T-helper 9 cell (primary cell): ENCODE results near the gene TMEM11.
"Not testable (repeated sequence)": the region's sequence is repeated elsewhere in the genome, so short reads cannot be mapped to it uniquely, and the experiment has no call there.

ENCODE experiments used
- DNase-seq: peaks from one replicate; pipeline ENCODE4 v3.0.0-alpha.2; 2020

TMEM11 gene

DNA sequence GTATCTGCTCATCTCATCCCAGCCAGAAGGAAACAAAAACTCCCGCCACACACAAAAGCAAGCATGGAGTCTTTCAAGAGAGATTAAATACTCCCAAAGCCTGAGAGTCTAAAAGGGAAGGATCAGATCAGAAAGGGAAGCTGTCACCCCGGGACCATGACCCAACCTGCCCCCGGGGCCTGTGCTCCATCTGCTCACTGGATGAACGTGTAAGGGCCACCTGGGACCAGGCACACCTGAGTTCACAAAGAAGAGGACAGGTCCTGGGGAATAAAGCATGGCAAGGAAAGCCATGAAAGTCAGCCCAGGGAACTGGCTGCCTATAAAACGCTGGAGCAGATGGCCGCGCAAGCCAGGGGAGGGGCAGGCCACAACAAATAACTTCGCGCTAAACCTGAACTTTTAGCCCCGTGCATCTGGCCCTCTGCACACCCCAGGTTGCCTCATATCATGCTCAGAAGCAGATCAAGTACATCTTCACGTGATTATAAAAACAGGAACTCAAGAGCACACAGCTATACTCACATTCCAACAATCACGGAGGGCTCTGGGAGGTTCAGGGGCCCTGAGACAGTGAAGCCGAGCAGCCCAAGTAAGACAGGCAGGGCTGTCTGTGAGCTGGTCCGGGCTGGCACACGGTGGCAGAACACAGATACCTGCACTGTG lies 3.4 kb downstream of the TMEM11 start:
- no peak for DNase-seq

DNA sequence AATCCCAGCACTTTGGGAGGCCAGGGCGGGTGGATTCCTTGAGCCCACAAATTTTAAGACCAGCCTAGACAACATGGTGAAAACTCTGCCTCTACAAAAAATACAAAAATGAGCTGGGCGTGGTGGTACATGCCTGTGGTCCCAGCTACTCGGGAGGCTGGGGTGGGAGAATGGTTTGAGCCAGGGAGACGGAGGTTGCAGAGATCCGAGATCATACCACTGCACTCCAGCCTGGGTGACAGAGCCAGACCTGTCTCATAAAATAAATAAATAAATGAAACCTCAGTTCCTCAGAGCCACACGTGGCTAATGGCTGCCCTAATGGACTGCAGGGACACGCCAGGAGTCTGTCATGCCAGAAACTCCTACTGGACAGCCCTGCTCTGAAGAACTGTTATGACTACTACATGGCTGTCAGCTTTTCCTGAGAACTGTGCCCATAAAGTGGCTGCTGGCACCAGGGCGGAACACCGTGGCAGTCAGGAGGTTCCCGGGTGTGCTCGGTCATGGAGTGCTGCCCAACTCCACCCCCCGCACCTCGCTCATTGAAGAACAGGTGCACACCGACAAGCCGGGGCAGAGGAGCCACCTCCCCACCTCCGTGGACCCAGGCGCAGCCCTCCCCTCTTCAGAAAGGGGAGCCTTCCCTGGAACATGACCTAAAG lies 4.3 kb downstream of the TMEM11 start:
- DNase-seq, result no peak

DNA sequence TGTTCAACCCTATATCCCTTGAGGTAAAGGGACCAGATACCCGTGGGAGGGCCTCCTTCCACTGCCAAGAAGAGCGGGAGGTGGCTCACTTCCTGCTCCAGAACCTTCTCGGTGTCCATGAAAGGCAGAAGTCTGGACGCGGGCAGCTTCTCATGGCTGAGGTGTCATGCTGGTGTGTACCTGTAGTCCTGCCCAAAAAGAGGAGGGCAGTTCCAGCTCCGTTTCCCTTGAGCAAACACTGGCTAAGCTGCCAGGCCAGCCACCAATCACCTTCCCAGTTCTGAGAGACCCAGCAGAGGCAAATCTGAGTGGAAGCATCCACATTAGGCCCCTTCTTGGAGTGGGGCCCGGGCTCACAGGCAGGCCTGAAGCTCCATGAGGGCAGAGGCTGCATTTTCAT lies 5.6 kb downstream of the TMEM11 start:
- no peak for DNase-seq

DNA sequence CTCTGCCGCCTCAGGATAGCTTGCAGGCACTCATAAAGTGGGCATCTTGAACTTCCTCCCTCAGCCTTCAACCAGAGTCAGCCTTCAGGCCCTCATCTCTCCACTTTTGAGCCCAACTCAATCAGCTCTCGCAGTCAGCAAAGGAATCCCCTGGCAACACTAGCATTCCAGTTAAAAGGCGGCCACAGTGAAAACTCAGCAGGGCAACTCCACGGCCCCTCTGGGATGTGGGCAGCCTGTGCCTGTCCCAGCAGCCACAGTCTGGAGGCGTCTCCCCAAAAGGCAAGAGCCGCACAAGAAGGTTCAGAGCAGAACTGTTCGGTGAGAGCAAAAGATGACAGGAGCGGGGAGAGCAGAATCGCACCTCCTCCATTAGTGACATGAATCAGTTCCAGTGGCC lies 9.0 kb downstream of the TMEM11 start:
- no peak for DNase-seq

DNA sequence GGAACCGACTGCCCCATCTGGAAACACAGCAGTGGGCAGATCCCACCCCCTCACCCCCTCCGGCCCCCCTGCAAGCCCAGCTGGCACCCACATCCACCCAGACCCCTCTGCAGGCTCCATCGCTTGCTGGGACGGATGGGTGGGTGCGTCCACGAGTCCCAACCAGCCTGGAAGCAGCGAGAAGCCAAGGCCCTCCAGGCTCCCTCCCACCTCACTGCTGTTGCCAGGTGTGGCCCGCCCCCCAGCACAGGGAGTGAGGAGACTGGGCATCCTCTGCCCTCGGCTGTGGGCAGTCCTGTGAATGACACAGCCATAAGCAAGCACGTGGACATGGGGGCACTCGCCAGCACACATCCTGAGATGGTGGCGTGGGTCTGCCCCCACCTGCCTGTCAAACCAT lies 11.4 kb downstream of the TMEM11 start:
- DNase-seq, result no peak

DNA sequence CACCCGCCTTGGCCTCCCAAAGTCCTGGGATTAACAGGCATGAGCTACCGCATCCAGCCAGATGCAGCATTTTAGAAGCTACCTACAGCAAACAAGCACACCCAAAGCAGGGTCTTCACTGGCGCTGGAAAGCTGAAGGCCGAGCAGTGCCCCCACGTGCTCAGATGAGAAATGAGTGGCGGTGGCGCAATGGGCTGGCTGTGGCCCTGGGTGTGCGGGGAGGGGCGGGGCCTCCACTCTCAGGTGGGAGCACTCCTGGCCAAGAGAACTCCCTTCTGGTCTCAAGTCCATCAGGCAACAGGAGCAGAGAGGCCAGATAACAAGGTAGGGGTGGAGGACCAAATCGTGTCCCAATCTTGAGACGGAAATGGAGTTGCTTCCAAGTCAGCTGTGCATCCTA lies 12.1 kb downstream of the TMEM11 start:
- DNase-seq, result no peak

DNA sequence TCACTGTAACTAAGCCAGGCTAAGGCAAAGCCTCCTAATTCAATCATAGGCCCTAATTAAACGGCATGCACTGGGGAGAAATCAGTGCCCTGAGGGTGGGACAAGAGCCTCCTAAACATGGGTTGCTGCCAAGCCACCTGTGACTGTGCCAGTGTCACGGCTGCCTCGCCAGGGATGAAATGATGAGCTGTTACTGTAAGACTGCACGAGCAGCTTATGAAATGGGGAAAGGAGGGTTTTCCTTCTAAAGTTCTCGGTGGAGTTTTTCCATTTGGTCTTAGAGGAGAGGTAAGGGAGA lies 12.7 kb downstream of the TMEM11 start:
- no peak for DNase-seq

DNA sequence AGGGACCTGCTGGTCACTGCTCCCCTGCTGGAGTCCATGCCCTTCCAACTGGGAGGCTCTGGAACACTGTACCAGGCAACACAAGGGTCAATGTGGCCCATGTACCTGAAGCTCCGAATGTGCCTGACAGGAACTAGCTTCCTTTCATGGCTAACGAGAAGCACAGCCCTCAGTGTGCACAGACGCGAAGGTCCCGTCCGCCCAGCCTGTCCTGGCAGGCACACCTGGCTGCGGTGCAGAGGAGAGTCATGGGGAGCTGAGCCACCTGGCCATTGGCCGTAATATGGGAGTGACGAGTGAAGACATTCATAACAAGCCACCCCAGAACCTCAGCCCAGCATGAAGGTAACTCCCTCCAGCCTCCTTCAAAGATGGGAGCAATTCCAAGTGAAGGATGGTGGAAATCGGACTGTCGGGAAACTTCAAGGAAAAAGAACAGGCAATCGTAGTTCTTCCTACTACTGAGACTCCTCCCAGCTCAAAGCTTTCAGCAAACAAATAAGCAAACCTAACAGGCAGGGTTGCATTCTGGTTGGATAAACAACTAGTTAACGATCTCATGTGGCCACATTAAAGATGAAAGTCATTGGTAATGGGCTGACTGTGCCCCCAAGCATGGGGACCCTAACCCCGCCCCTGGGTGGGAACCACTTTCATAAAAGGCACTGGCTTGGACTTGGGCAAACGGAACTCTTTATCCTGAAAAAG lies 13.2 kb downstream of the TMEM11 start:
- DNase-seq, result no peak

DNA sequence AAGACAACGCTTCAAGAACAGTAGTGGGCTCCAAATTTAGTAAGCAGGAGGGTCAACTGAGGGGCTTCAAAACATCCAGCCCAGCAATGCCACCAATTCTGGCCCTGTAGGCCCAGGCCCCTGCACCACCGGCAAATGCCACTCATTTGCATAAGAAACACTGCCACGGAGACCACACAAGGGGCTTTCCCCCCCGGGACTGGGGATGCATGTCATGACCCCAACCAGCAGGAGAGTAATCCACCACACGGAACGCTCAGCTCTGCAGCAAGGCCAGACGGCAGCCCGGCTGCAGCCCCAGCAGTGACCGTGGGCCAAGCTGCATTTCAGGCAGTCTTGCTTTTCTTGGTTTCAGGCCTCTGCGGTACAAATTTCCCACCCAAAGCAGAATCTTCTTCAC lies 14.1 kb downstream of the TMEM11 start:
- DNase-seq, result no peak

DNA sequence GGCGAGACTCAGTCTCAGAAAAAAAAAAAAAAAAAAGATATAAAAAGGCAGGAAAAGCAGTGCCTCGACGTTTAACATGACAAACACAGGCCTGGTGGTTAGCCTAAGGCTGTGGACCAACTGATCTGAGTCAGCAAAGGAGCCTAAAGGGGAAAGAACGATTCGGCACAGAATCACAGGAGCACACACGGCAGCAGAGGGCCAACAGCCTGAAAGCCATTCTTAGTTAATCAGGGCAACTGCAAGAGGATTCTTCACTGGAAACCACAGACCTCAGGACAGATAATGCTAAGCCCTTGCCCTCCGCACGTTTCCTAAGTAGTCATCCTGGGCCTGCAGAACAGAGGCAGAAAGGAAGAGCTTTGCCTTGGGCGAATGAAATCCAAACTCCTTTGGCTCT lies 14.7 kb downstream of the TMEM11 start:
- no peak for DNase-seq

DNA sequence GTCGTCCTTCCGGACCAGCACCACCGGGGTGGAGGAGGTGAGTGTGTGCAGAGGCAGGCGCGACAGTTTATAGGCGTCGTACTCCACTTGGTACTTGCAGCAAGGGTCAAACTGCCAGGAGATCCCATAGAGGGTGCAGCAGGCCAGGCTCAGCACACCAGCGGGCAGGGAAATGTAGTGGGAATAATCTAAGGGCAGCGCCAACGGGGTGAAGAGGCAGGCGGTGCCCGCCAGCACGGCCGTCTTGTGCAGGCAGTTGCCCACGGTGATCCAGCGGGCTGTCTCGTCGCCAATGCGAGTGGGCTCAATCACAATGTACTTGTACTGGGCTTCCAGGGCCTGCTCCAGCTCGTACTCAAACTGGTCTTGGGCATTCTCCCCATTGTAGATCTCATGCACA lies 15.6 kb downstream of the TMEM11 start:
- no peak for DNase-seq

DNA sequence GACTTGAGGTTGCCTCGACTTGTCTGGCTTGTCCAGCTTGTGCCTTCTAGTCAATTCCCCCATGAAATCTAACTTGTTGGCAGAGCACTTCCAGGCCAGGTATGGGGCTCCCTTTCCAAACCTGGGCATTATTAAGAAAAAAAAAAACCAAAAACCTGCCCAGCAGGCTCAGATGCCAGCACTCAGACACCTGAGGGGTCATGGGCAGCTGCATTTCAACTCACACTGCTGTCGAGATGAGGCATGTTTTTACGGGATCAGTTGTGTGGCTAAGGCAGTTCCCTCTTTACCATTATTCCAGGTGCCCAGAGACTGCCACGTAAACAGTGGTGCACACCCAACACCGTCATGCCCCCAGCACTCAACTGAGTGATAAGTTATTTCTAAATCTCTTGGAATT lies 17.8 kb downstream of the TMEM11 start:
- DNase-seq, result no peak

DNA sequence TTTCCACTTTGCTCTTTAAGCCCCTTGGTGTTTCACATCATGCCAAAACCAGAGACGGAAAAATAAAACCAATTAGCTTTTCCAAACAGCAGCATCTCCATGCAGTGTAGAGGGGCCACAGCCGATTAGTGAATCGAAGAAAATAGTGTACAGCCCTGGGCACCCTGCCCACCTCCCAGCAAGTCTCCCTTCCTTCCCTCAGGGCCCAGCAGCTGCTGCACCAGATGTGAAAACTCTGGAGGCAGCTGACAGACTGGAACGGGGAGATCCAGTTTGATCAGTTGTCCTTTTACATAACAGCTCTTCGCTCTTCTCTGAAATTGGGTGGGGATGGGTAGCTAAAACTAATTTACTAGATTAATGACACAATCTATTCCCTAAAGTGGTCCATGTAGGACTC lies 19.3 kb downstream of the TMEM11 start:
- DNase-seq, result no peak

DNA sequence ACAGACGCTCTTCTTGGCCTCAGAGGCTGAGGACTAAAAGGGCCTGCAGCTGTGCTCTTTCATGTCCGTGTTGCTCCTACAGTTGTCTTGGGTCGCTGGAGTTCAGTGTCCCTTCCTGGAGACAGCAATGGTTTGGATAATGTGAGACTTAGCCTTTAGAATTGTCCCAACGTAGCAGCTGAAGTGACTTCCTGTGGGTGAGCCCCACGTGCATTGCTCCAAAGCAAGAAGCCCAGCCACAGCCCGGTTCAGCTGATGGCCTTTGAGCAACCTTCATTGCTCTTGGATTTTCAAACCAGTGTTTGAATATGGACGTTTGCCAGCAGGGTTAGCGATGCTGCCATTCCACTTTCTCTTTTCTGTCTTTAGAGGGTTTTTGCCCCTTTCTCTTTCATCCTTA lies 19.7 kb downstream of the TMEM11 start:
- no peak for DNase-seq

DNA sequence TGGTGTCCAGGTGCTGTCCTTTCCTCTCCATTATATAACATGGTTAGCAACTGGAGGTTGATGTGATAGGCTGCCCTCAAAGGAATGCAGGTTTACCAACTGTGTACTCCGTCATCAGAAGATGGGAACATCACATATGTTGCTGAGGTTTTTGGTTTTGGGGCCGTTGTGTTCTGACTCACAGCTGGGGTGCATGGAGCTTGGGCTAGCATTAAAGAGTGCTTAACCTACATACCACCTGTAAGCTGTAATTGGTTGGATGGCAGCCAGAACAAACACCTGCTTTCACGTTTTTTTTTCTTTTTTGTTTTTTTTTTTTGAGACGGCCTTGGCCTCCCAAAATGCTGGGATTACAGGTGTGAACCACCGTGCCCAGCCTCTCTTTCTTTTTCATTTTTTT lies 20.9 kb downstream of the TMEM11 start:
- no peak for DNase-seq

DNA sequence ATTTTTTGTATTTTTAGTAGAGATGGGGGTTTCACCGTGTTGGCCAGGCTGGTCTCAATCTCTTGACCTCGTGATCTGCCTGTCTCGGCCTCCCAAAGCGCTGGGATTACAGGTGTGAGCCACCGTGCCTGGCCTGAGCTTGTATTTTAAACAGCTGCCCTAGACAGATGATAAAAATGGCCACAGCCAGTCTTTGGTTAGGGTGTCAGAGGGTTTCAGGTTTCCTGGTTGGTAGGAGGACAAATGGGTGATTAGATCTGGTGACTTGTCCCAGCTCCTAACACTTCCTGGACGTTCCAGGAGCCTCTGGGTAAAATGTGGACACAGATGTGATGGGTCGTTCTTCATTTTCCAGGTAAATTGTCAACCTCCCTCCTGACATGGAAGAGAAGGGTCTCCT lies 21.5 kb downstream of the TMEM11 start:
- not testable (repeated sequence) for DNase-seq

DNA sequence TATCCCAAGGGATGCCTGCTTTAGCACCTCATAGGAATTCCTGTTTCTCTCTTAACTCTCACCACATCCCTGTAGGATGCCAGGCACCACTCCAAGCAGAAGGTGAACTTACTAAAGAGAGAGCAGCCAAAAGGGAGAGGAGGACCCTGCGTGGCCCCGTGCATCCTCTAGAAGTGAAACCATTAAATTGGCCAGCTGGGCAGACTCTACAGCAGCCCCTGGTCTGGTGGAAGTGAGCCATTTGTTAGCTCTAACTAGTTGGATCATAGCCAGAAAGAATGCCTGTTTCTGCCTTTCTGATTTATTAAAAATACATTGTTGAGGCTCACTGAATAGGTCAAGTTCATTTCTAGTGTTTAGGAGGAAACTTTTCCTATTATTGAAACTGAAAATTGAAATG lies 22.3 kb downstream of the TMEM11 start:
- DNase-seq, result no peak

DNA sequence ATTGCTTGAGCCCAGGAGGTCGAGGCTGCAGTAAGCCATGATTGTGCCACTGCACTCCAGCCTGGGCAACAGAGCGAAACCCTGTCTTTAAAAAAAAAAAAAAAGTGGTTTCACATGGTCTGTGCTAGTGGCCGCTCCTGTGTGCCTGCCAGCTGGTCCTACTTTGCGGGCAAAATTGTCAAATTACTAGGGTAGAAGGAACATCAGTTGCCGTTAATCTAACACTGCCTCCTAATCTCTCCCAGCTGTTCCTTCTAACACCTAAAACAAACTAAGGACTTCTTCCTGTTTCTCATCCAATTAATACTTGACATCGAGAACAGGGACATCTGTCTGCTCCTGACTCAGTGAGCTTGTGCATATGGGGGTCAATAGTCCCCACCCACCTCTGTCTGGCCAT lies 23.9 kb downstream of the TMEM11 start:
- no peak for DNase-seq

DNA sequence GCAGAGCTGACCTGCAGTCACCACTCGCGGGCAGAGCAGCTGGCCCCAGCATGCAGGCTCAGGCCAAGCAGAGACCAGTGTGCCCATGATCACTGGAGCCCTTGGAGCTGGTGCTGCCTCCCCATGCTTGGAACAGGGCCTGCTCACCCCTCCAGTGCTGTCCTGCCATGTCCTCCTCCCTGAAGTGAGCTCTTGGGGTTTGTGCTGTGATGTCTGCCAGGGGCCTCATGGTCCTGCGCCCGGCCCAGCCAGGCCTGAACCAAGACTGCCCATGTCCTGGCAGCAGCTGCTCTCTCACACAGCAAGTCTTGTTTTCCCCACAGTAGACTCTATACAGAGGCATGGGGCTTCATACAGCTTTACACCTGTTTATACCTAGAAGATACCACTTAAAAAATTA lies 24.6 kb downstream of the TMEM11 start:
- DNase-seq, result no peak

DNA sequence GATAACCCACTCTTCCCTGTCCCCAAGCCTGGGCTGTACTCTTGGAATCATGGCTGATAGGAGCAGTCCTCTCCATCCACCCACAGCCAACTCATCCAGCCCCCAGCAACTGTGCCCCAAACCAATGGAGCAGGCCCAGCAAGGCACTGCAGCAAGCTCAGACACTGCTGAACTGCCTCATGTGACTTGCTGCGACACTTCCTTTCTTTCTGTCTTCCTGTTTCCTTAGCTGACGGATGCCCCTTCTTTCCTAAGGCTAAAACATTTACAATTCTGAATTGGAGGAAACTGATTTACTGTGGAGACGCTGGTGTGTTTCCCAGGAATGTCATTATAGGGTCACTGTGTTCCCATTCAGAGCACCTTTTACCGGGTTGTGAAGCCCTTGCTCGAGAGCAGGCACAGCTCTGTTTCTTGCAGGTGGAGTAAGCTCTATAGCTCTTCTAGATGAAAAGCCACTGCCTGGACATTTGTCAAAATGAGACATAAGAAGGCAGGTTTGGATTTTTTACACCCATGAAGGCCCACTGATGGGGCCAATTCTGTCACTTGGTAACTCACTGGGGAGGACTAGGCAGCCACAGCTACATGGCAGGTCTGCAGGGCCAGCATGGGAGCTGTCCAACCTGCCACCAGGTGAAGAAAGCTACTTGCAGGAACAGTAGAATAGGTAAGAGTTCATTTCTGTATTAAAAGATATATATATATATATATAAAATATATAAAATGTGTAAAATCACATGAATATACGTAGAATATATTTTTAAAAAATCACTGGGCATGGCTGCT lies 27.4 kb downstream of the TMEM11 start:
- DNase-seq, result no peak

DNA sequence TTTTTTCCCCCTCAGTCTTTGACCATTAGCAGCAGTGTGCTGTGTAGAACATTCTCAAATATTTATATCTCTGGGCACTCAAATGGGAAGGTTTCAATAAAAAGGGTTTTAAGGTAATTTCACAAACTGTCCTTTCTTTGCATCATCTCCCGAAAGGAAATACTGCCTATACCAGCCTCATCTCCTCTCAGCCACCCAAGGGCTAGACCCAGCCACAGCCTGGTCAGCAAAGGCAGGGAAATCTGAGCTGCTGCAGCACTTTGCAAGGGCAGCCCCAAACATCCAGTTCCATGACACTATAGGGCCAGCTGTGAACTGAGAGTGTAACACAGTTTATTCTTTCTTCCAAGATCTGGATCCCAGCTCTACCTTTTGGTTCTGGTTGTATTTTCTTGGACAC lies 28.9 kb downstream of the TMEM11 start:
- DNase-seq, result no peak

DNA sequence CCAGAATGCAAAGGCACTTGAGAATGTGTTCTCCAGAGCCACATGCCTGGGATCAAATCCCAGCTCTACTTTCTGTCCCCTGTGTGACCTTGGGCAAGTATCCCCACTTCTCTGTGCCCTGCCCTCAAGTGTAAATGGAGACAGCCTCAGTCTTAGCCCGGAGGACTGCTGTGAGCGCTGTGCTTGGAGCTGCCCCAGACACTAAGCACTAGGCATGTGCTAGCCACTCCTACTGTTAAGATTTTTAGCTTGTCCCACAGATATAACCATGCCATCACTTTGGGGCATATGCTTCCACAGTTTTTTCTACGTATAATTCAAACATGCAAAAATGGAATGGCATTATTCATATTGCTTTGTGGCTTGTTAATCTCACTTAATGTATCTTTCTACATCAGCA lies 29.4 kb downstream of the TMEM11 start:
- no peak for DNase-seq

DNA sequence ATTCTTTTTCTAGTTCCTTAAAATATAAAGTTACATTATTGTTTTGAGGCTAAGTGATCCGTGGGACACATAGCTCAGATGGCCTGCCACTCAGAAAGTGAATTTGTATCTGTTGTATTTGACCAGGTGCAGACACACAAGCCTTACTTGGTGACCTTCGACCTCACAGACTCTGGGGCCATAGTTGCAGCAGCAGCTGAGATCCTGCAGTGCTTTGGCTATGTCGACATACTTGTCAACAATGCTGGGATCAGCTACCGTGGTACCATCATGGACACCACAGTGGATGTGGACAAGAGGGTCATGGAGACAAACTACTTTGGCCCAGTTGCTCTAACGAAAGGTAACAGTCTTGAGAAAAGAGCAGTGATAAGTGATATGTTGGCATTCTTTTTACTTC lies 30.5 kb downstream of the TMEM11 start:
- no peak for DNase-seq
